ENCODE measurements around the gene GRM7.

GRCh38 chr3:7100136-7100535, 239.2 kb downstream of the GRM7 start:
- TF ChIP-seq POLR2AphosphoS5 (IDR thresholded peaks at IDR 0.05) (no peak), CTCF (IDR thresholded peaks at IDR 0.05) (no peak)
